ENCODE measurements around the gene HSP90B1. TPM values are rescaled to one million over a fixed set of nuclear protein-coding genes. Genes with fewer than 3 reads are reported as not detected.
A peak's percentile ranks its signal among the peaks of the same experiment; 100 is the strongest.

HSP90B1 gene
- total and polyA plus RNA-seq, 10 of the 15 experiments (the other 5 are each of a cell fraction or from before 2014, with no cell fraction given): 254 to 968 (median 560) TPM

GRCh38 chr12:103905730-103906349 lies 24.4 kb upstream of the HSP90B1 start (continued):
- TF ChIP-seq ZBTB33 (IDR thresholded peaks at IDR 0.05): no peak
- TF ChIP-seq CBX5 (IDR thresholded peaks at IDR 0.05; ENCODE audit: low read depth): no peak
- TF ChIP-seq MTA3 (IDR thresholded peaks at IDR 0.05; ENCODE audit: borderline replicate concordance, low read length): no peak
- TF ChIP-seq EGR1 (IDR thresholded peaks at IDR 0.05; ENCODE audit: borderline replicate concordance in 1 of 2, low read depth in 2 of 2, low read length in 2 of 2): peak in 1 of 2 experiments; percentile 74; a peak in 2 of 3 replicates
- TF ChIP-seq CEBPZ (IDR thresholded peaks at IDR 0.05; ENCODE audit: low read depth, low read length): no peak
- no peak for TF ChIP-seq NFYB (IDR thresholded peaks at IDR 0.05; ENCODE audit: insufficient read depth, low read depth, low read length)
- peak; percentile 33; the same call in 1 of the 2 replicates for TF ChIP-seq JUNB (IDR thresholded peaks at IDR 0.05)
- TF ChIP-seq POU2F2 (IDR thresholded peaks at IDR 0.05; ENCODE audit: borderline replicate concordance, low read depth, low read length): no peak
- peak; percentile 62; the same call in 1 of the 2 replicates for TF ChIP-seq CREM (IDR thresholded peaks at IDR 0.05; ENCODE audit: low read depth)
- TF ChIP-seq NBN (IDR thresholded peaks at IDR 0.05): 0 out of 2 replicates have a peak, but pooled peaks have one; percentile 23
- no peak for TF ChIP-seq BRCA1 (IDR thresholded peaks at IDR 0.05; ENCODE audit: low read depth, low read length)
- no peak for TF ChIP-seq NR2C1 (IDR thresholded peaks at IDR 0.05)
- no peak for TF ChIP-seq BCLAF1 (IDR thresholded peaks at IDR 0.05)
- TF ChIP-seq POLR2A (IDR thresholded peaks at IDR 0.05; ENCODE audit: low read depth, low read length): no peak
- TF ChIP-seq CREB1 (IDR thresholded peaks at IDR 0.05; ENCODE audit: low read depth): peak; percentile 74; the same call in 1 of the 2 replicates
- no peak for TF ChIP-seq PRDM15 (CRISPR knock-in tag; IDR thresholded peaks at IDR 0.05)
- TF ChIP-seq RUNX3 (IDR thresholded peaks at IDR 0.05; ENCODE audit: low read length): peak; percentile 72
- TF ChIP-seq TAF1 (IDR thresholded peaks at IDR 0.05; ENCODE audit: borderline replicate concordance, low read depth, low read length): no peak
